Karpas-422 (cell line): ENCODE measurements around the gene COL25A1. TPM values are rescaled to one million over a fixed set of nuclear protein-coding genes. Genes with fewer than 3 reads are reported as not detected.

Experiments used
- DNase-seq: peaks from one replicate; pipeline ENCODE4 v3.0.0-alpha.2; 2015
- H2AFZ ChIP-seq: fragments of 200-600 bp; sonication (generic); 2 replicates; pipeline ENCODE4 v1.6.1; 2014; ENCODE audit warnings: antibody characterized with exemption, low read length, mixed read lengths
- H3K27ac ChIP-seq: fragments of 200-600 bp; sonication (generic); 2 replicates; pipeline ENCODE4 v1.5.1; 2014; ENCODE audit warnings: mild to moderate bottlenecking, low read length, moderate library complexity
- H3K27me3 ChIP-seq: fragments of 200-600 bp; sonication (generic); 2 replicates; pipeline ENCODE4 v1.6.1; 2014; ENCODE audit warnings: low read length, mixed read lengths
- H3K36me3 ChIP-seq: fragments of 200-600 bp; sonication (generic); 2 replicates; pipeline ENCODE4 v1.6.1; 2014; ENCODE audit warnings: low read length, mixed read lengths; ENCODE audit not compliant: insufficient read depth
- H3K4me1 ChIP-seq: fragments of 200-600 bp; sonication (generic); 2 replicates; pipeline ENCODE4 v1.6.1; 2014; ENCODE audit warnings: mild to moderate bottlenecking, low read length, mixed read lengths
- H3K4me2 ChIP-seq: fragments of 200-600 bp; sonication (generic); 2 replicates; pipeline ENCODE4 v1.6.1; 2014; ENCODE audit warnings: low read length, low read depth, mild to moderate bottlenecking; ENCODE audit not compliant: poor library complexity, severe bottlenecking
- H3K4me3 ChIP-seq: fragments of 200-600 bp; sonication (generic); 2 replicates; pipeline ENCODE4 v1.5.1; 2014; ENCODE audit warnings: mild to moderate bottlenecking, antibody characterized with exemption, low read length, mixed read lengths
- H3K79me2 ChIP-seq: fragments of 200-600 bp; sonication (generic); 2 replicates; pipeline ENCODE4 v1.6.1; 2014; ENCODE audit warnings: mild to moderate bottlenecking, low read length, mixed read lengths
- H3K9ac ChIP-seq: fragments of 200-600 bp; sonication (generic); 2 replicates; pipeline ENCODE4 v1.6.0; 2014; ENCODE audit warnings: low read length
- H3K9me2 ChIP-seq: fragments of 200-600 bp; sonication (generic), shearing (Covaris generic); replicated peaks from 2 replicates; pipeline ENCODE4 v1.6.0; 2014; ENCODE audit warnings: mild to moderate bottlenecking, low read length, moderate library complexity; ENCODE audit not compliant: insufficient read depth
- H3K9me3 ChIP-seq: fragments of 300-700, 200-600 bp; sonication (generic); 2 replicates; pipeline ENCODE4 v1.6.1; 2014; ENCODE audit warnings: low read length, mixed read lengths
- H4K20me1 ChIP-seq: fragments of 200-600 bp; sonication (generic); 2 replicates; pipeline ENCODE4 v1.6.1; 2014; ENCODE audit warnings: mild to moderate bottlenecking, antibody characterized with exemption, low read length, low read depth; ENCODE audit not compliant: insufficient read depth
- total RNA-seq: library from RNA; depleted of rRNA; stranded (reverse); fragments of >200 nt; shearing (Covaris generic); gene quantifications from 2 replicates; pipeline ENCODE4 v1.2.3, GENCODE V29; 2014; ENCODE audit warnings: low replicate concordance

Gene COL25A1
- total RNA-seq, 1 experiment from 2014 or later, result not detected

DNA sequence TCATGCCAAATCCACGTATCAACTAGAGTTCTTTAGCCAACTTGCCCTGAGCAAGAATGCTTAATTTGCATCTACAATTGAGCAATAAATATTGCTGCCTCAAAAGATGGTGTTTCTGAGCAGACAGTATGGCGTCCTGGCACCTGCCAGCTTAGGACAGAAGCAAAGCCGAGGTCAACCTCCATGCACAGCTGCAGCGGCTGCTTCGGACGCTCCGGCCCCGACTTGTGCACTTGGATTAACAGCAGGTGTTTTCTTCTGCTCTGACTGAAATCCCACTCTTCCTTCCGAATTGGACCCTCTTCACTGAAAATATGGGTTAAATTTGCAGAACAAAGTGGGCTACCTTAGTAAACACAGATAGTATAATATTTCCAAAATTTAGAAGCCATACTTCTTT lies 324.4 kb downstream of the COL25A1 start:
- no peaks in the 10 kb centered on the region for H3K36me3 ChIP-seq
- H3K9me3 ChIP-seq, result no peaks in the 10 kb centered on the region
- H2AFZ ChIP-seq, result no peak overlapping the region
- H4K20me1 ChIP-seq, result no peaks in the 10 kb centered on the region
- no peak overlapping the region for H3K4me2 ChIP-seq
- H3K27ac ChIP-seq, result no peak overlapping the region
- no peaks in the 10 kb centered on the region for H3K79me2 ChIP-seq
- H3K9me2 ChIP-seq, result no peaks in the 10 kb centered on the region
- no peak overlapping the region for H3K4me3 ChIP-seq
- H3K4me1 ChIP-seq, result no peaks in the 10 kb centered on the region
- no peak for DNase-seq
- no peaks in the 10 kb centered on the region for H3K27me3 ChIP-seq
- no peak overlapping the region for H3K9ac ChIP-seq

GRCh38 chr4:108972613-108973283 lies 329.7 kb downstream of the COL25A1 start:
- H3K4me3 ChIP-seq, result no peak overlapping the region
- no peak for DNase-seq
- no peaks in the 10 kb centered on the region for H3K9me2 ChIP-seq
- no peaks in the 10 kb centered on the region for H3K36me3 ChIP-seq
- H3K79me2 ChIP-seq, result no peaks in the 10 kb centered on the region
- H3K9me3 ChIP-seq, result no peaks in the 10 kb centered on the region
- H3K9ac ChIP-seq, result no peak overlapping the region
- no peaks in the 10 kb centered on the region for H3K4me1 ChIP-seq
- H3K27me3 ChIP-seq, result no peaks in the 10 kb centered on the region
- H2AFZ ChIP-seq, result no peak overlapping the region
- H3K4me2 ChIP-seq, result no peak overlapping the region
- no peaks in the 10 kb centered on the region for H4K20me1 ChIP-seq
- H3K27ac ChIP-seq, result no peak overlapping the region

- H3K79me2 ChIP-seq, result no peaks in the 10 kb centered on the region
- no peak overlapping the region for H2AFZ ChIP-seq
- no peaks in the 10 kb centered on the region for H3K9me2 ChIP-seq
- H3K4me2 ChIP-seq, result no peak overlapping the region
- H3K36me3 ChIP-seq, result no peaks in the 10 kb centered on the region
- no peak for DNase-seq
- H3K4me3 ChIP-seq, result no peak overlapping the region
- no peak overlapping the region for H3K9ac ChIP-seq
- H4K20me1 ChIP-seq, result no peaks in the 10 kb centered on the region
- no peaks in the 10 kb centered on the region for H3K4me1 ChIP-seq
- H3K9me3 ChIP-seq, result no peaks in the 10 kb centered on the region
- H3K27me3 ChIP-seq, result no peaks in the 10 kb centered on the region
- no peak overlapping the region for H3K27ac ChIP-seq
Observed at GRCh38 chr4:108971473-108971872, 331.0 kb downstream of the COL25A1 start.

- Histone ChIP-seq H3K4me2 (no peak overlapping the region), H2AFZ (no peak overlapping the region), H4K20me1 (no peaks in the 10 kb centered on the region), H3K79me2 (no peaks in the 10 kb centered on the region), H3K27ac (no peak overlapping the region), H3K9me3 (no peaks in the 10 kb centered on the region), H3K36me3 (no peaks in the 10 kb centered on the region), H3K9me2 (no peaks in the 10 kb centered on the region), H3K4me1 (no peaks in the 10 kb centered on the region), H3K9ac (no peak overlapping the region), H3K4me3 (no peak overlapping the region), H3K27me3 (no peaks in the 10 kb centered on the region)
- DNase-seq, result no peak
Observed at GRCh38 chr4:108965472-108966076, 336.9 kb downstream of the COL25A1 start.

DNA sequence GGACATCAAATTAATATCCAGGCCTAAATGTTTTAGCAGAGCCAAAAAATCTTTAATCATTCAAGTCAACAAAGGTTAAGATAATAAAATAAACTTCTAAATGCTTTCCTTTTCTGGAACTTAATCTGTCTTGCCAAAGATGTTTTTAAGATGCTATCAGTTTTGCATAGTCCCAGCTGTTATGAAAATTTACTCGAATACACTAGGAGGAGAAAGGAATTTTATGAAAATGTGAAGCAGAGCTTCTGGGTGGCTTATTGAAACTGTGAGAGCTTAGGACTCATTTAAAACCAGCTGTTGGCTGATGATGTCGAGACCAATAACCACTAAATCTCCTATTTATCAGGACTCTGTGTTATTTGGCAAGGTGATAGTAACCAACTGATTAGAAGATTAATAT lies 337.4 kb downstream of the COL25A1 start:
- no peak overlapping the region for H3K9ac ChIP-seq
- no peak overlapping the region for H3K4me2 ChIP-seq
- no peak for DNase-seq
- H3K9me3 ChIP-seq, result no peaks in the 10 kb centered on the region
- no peak overlapping the region for H2AFZ ChIP-seq
- H3K9me2 ChIP-seq, result no peaks in the 10 kb centered on the region
- no peaks in the 10 kb centered on the region for H3K36me3 ChIP-seq
- H3K4me3 ChIP-seq, result no peak overlapping the region
- no peaks in the 10 kb centered on the region for H3K27me3 ChIP-seq
- no peaks in the 10 kb centered on the region for H3K4me1 ChIP-seq
- H3K79me2 ChIP-seq, result no peaks in the 10 kb centered on the region
- H4K20me1 ChIP-seq, result no peaks in the 10 kb centered on the region
- no peak overlapping the region for H3K27ac ChIP-seq

GRCh38 chr4:108963910-108964309 lies 338.5 kb downstream of the COL25A1 start:
- no peaks in the 10 kb centered on the region for H3K4me1 ChIP-seq
- H3K27ac ChIP-seq, result no peak overlapping the region
- H3K27me3 ChIP-seq, result no peaks in the 10 kb centered on the region
- H3K9me2 ChIP-seq, result no peaks in the 10 kb centered on the region
- no peak overlapping the region for H3K9ac ChIP-seq
- no peak overlapping the region for H3K4me3 ChIP-seq
- DNase-seq, result no peak
- H3K4me2 ChIP-seq, result no peak overlapping the region
- H4K20me1 ChIP-seq, result no peaks in the 10 kb centered on the region
- H3K36me3 ChIP-seq, result no peaks in the 10 kb centered on the region
- H3K79me2 ChIP-seq, result no peaks in the 10 kb centered on the region
- no peaks in the 10 kb centered on the region for H3K9me3 ChIP-seq
- H2AFZ ChIP-seq, result no peak overlapping the region

DNA sequence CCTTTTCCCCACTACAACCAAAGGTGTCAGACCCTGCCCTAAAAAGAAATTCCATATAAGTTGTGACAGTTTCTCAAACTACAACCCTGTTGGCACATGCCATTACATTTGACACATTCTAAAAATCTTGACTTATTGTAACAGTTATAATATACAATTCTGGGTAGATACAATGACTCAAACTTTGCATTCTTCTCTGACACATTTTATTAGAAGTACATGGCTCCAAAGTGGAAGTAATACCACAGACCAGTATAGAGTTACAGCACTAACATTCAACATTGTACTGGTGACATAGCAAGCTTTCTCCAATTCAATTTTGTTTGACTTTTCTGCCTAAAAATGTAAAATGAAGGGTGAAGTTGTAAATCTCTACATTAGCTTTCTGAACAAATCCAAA lies 343.0 kb downstream of the COL25A1 start:
- H3K4me1 ChIP-seq, result no peaks in the 10 kb centered on the region
- H3K4me2 ChIP-seq, result no peak overlapping the region
- no peaks in the 10 kb centered on the region for H3K79me2 ChIP-seq
- H3K27me3 ChIP-seq, result no peaks in the 10 kb centered on the region
- H3K9me2 ChIP-seq, result no peaks in the 10 kb centered on the region
- H4K20me1 ChIP-seq, result no peaks in the 10 kb centered on the region
- H3K27ac ChIP-seq, result no peak overlapping the region
- H3K9ac ChIP-seq, result no peak overlapping the region
- H3K36me3 ChIP-seq, result no peaks in the 10 kb centered on the region
- no peak for DNase-seq
- no peak overlapping the region for H3K4me3 ChIP-seq
- no peaks in the 10 kb centered on the region for H3K9me3 ChIP-seq
- H2AFZ ChIP-seq, result no peak overlapping the region

DNA sequence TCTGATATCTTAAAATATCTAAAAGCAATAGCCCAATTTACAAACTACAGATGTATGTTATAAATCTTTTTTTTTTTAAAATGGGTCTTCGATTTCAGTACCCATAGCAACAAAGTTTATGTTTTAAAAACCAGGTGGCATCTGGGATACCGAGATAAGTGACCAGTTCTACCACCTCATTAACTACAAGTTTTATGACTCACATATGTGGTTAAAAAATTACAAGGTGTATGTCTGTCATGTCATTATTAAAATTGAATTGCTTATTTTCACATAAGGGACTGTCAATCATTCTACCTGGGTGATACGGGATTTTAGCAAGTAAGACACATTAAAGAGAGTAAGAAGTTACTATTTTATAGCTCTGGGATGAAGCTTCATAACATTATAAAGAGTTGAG lies 347.6 kb downstream of the COL25A1 start:
- no peaks in the 10 kb centered on the region for H3K4me1 ChIP-seq
- no peaks in the 10 kb centered on the region for H3K9me2 ChIP-seq
- no peak overlapping the region for H3K9ac ChIP-seq
- no peak overlapping the region for H3K4me2 ChIP-seq
- H3K27me3 ChIP-seq, result no peaks in the 10 kb centered on the region
- no peak for DNase-seq
- no peak overlapping the region for H2AFZ ChIP-seq
- H3K9me3 ChIP-seq, result no peaks in the 10 kb centered on the region
- H3K79me2 ChIP-seq, result no peaks in the 10 kb centered on the region
- no peaks in the 10 kb centered on the region for H3K36me3 ChIP-seq
- H4K20me1 ChIP-seq, result no peaks in the 10 kb centered on the region
- no peak overlapping the region for H3K4me3 ChIP-seq
- no peak overlapping the region for H3K27ac ChIP-seq
